Skeletal muscle tissue (tissue), 4 donors: ENCODE data around the gene PROM2. TPM values are rescaled to one million over a fixed set of nuclear protein-coding genes. Genes with fewer than 3 reads are reported as not detected.

Experiments
- H3K27ac ChIP-seq: one replicate; pipeline ENCODE4 v1.7.0; 2013; ENCODE audit warnings: mild to moderate bottlenecking, low read depth, low read length, inconsistent platforms
- H3K27me3 ChIP-seq, 3 donors: one replicate each; pipeline ENCODE4 v1.7.0; 2013; ENCODE audit warnings: low read length in 3 of 3; ENCODE audit not compliant: control insufficient read depth in 3 of 3, insufficient read depth in 3 of 3
- H3K36me3 ChIP-seq, 3 donors: one replicate each; pipeline ENCODE4 v1.7.0; 2013; ENCODE audit warnings: low read length in 3 of 3; ENCODE audit not compliant: control insufficient read depth in 3 of 3, insufficient read depth in 3 of 3
- H3K4me1 ChIP-seq, 3 donors: one replicate each; pipeline ENCODE4 v1.7.0; 2013; ENCODE audit warnings: low read length in 3 of 3, mild to moderate bottlenecking in 3 of 3; ENCODE audit not compliant: control insufficient read depth in 3 of 3, insufficient read depth in 3 of 3
- H3K4me3 ChIP-seq, 3 donors: one replicate each; pipeline ENCODE4 v1.7.0; 2013; ENCODE audit warnings: low read length in 3 of 3
- H3K9ac ChIP-seq, 3 donors: one replicate each; pipeline ENCODE4 v1.7.0; 2013; ENCODE audit warnings: low read length in 3 of 3, mild to moderate bottlenecking in 3 of 3, moderate library complexity in 2 of 3, low read depth in 1 of 3
- H3K9me3 ChIP-seq, 3 donors: one replicate each; pipeline ENCODE4 v1.7.0; 2013; ENCODE audit warnings: low read length in 3 of 3; ENCODE audit not compliant: control insufficient read depth in 3 of 3
- total RNA-seq: library from RNA; depleted of rRNA; stranded (reverse); fragments of >200 nt; gene quantifications from one replicate; pipeline ENCODE4 v1.2.3, GENCODE V29; 2014
- donor health status: Osteomylitis.

Gene PROM2
- total RNA-seq, 1 donor from 2014 or later: under 0.01 TPM

DNA sequence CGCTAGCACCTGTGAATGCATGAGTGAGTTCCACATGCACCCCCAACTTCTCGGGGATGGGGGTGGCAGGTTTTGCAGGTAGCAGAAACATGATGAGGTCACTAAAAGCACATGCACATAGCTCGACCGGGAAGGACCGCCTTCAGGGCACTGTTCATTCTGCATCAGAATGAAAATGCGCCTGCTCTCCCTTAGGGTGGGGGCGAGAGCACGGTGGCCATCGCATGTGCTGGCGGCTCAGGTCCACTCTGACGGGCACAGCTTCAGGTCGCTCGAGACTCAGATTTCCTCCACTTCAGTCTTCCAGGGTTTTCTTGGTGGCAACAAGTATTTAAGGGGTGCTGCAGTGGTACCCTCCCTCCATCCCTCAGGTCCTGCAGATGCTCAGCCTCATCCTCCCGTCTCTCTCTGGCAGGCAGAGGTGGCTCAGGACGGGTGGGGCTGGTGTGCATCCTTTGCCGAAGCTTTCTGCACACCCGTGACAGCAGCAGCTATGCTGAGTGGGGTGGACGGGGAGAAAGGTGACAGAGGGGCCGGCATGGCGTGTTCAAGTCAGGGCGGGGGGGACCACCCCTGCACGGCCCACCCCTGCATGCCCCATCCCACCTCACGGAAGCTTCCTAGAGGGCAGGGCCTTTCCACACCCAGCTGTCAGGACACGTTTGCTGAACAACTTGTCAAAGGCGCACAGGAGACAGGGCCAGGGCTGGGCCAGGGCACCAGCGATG lies 37.7 kb downstream of the PROM2 start:
- Histone ChIP-seq H3K36me3 (no peaks in the 10 kb centered on the region), H3K27ac (no peak overlapping the region), H3K9me3 (no peaks in the 10 kb centered on the region), H3K4me3 (no peak overlapping the region), H3K27me3 (peaks cover 34 to 75% (median 51%) of the 10 kb centered on the region in 3 donors), H3K9ac (no peak overlapping the region), H3K4me1 (no peaks in the 10 kb centered on the region)

- H3K27ac ChIP-seq: no peak overlapping the region
- H3K4me1 ChIP-seq: no peaks in the 10 kb centered on the region
- H3K4me3 ChIP-seq: no peak overlapping the region
- H3K9me3 ChIP-seq: no peaks in the 10 kb centered on the region
- H3K27me3 ChIP-seq: peaks cover 32 to 68% (median 51%) of the 10 kb centered on the region in 3 donors
- H3K9ac ChIP-seq: no peak overlapping the region
- no peaks in the 10 kb centered on the region for H3K36me3 ChIP-seq
Measured at GRCh38 chr2:95312543-95313201, 38.4 kb downstream of the PROM2 start.

DNA sequence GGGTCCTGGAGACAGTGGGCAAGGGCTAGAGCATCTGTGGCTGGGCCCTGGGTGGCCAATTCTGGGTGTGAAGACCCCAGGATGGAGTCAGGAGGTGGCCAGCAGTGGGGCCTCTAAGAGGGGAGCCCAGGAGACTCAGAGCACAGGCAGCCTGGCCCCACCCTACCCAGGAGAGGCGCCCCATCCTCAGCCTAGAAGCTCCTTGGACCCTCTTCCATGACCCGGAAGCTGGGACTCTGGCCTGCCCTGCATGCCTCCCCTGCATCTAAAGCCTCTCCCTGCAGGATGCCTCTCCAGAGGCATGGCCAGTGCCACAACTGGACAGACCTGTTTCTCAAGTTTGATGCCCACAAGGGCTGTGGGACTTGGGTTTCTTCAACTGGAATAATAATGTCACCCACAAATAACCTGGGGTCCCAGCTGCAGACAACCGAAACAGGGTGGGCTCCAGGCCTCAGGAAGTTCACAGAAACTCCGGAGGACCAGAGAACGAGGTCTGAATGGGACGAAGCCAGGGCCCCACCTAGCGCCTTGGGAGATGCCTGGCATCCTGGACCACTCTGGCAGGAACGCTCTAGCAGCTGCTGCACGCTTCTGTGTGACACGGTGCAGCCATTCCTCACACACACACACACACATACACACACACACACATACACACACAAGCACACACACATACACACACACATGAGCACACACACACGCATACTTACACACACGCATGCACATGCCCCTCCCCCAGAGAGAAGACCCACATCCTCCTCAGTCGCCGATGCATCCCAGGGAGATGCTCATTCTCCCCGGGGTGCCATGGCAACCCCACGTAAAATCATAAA lies 39.3 kb downstream of the PROM2 start:
- Histone ChIP-seq H3K4me1 (no peaks in the 10 kb centered on the region), H3K9ac (no peak overlapping the region), H3K27me3 (peaks cover 24 to 63% (median 45%) of the 10 kb centered on the region in 3 donors)

GRCh38 chr2:95314598-95314963 lies 40.3 kb downstream of the PROM2 start:
- Histone ChIP-seq H3K36me3 (no peaks in the 10 kb centered on the region), H3K9ac (no peak overlapping the region), H3K27me3 (peaks cover 18 to 58% (median 42%) of the 10 kb centered on the region in 3 donors), H3K4me1 (no peaks in the 10 kb centered on the region), H3K4me3 (no peak overlapping the region), H3K9me3 (no peaks in the 10 kb centered on the region), H3K27ac (no peak overlapping the region)

More for the DNA sequence above, 39.3 kb downstream of the PROM2 start:
- H3K36me3 ChIP-seq: no peaks in the 10 kb centered on the region
- no peak overlapping the region for H3K27ac ChIP-seq
- no peaks in the 10 kb centered on the region for H3K9me3 ChIP-seq
- no peak overlapping the region for H3K4me3 ChIP-seq

GRCh38 chr2:95314964-95315611 lies 40.8 kb downstream of the PROM2 start:
- H3K36me3 ChIP-seq: no peaks in the 10 kb centered on the region
- H3K4me1 ChIP-seq: no peaks in the 10 kb centered on the region
- no peak overlapping the region for H3K27ac ChIP-seq
- no peak overlapping the region for H3K4me3 ChIP-seq
- no peaks in the 10 kb centered on the region for H3K9me3 ChIP-seq
- peaks cover 18 to 53% (median 42%) of the 10 kb centered on the region in 3 donors for H3K27me3 ChIP-seq
- no peak overlapping the region for H3K9ac ChIP-seq

GRCh38 chr2:95315801-95316411 lies 41.7 kb downstream of the PROM2 start:
- Histone ChIP-seq H3K4me1 (no peaks in the 10 kb centered on the region), H3K27ac (no peak overlapping the region), H3K9ac (no peak overlapping the region), H3K36me3 (no peaks in the 10 kb centered on the region), H3K4me3 (no peak overlapping the region), H3K27me3 (peaks cover 15 to 45% (median 37%) of the 10 kb centered on the region in 3 donors), H3K9me3 (no peaks in the 10 kb centered on the region)

DNA sequence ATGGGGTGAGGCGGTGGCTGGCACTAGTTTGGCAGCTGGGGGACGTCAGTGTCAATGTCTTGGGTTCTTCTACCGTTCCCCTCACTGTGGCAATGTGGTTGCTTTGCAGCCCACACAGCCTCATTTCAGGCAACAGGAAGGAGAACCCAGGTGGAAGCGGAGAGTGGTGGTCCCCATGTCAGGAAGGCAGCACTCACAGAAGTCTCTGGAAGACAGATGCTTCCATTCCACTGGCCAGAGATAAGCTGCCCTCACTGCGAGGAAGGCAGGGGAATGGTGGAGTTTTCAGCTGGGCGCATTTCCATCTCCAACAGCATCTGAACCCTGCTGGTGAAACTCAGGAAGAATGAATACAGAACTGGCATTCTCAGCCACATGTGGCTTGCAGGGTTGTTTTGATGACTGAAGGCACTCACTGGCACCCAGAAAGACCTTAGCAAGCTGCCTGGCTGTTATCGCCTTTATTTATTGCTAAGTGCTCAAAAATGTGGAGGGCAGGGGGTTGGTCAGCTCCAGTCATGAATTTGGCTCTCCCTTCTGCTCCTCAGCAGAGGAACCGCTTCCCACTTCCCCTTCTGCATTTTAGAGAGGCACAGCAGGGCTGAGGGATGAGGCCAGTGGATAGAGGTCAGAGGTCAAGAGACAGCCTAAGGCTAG lies 42.3 kb downstream of the PROM2 start:
- Histone ChIP-seq H3K27ac (no peak overlapping the region), H3K27me3 (peaks cover 12 to 39% (median 31%) of the 10 kb centered on the region in 3 donors), H3K9ac (no peak overlapping the region), H3K9me3 (no peaks in the 10 kb centered on the region), H3K4me3 (no peak overlapping the region), H3K36me3 (no peaks in the 10 kb centered on the region), H3K4me1 (no peaks in the 10 kb centered on the region)

GRCh38 chr2:95317123-95317500 lies 42.9 kb downstream of the PROM2 start:
- no peak overlapping the region for H3K9ac ChIP-seq
- no peaks in the 10 kb centered on the region for H3K36me3 ChIP-seq
- H3K27me3 ChIP-seq: peaks cover 12 to 34% (median 26%) of the 10 kb centered on the region in 3 donors
- no peaks in the 10 kb centered on the region for H3K4me1 ChIP-seq
- H3K27ac ChIP-seq: no peak overlapping the region
- H3K4me3 ChIP-seq: no peak overlapping the region
- no peaks in the 10 kb centered on the region for H3K9me3 ChIP-seq
